H1 (cell line): ENCODE data around the gene NEDD4L. TPM values are rescaled to one million over a fixed set of nuclear protein-coding genes. Genes with fewer than 3 reads are reported as not detected.

Source experiments
- BACH1 ChIP-seq: IDR thresholded peaks from 2 replicates; pipeline ENCODE4 v1.6.1; 2012; ENCODE audit warnings: low read length, improper control_type of control experiment
- EGR1 ChIP-seq: IDR thresholded peaks from 2 replicates; pipeline ENCODE4 v1.6.1; 2011; ENCODE audit warnings: low read depth, low read length, borderline replicate concordance
- NRF1 ChIP-seq: IDR thresholded peaks from 2 replicates; pipeline ENCODE4 v1.6.1; 2011; ENCODE audit warnings: mild to moderate bottlenecking, low read depth, low read length, improper control_type of control experiment
- RAD21 ChIP-seq, 2 experiments: IDR thresholded peaks in 1 of 2; conservative IDR thresholded peaks in 1 of 2; 2 replicates each; pipeline ENCODE4 v1.6.1; 2011; ENCODE audit warnings: low read depth in 2 of 2, low read length in 2 of 2, improper control_type of control experiment in 1 of 2, inconsistent platforms in 1 of 2, mild to moderate bottlenecking in 1 of 2, moderate library complexity in 1 of 2
- TAF1 ChIP-seq: IDR thresholded peaks from 2 replicates; pipeline ENCODE4 v1.6.1; 2011; ENCODE audit warnings: mild to moderate bottlenecking, low read depth, low read length
- TBP ChIP-seq: IDR thresholded peaks from 2 replicates; pipeline ENCODE4 v1.6.1; 2011; ENCODE audit warnings: low read depth, low read length, improper control_type of control experiment
- polyA plus RNA-seq, 7 experiments: library from polyadenylated mRNA; depleted of rRNA in 3 of 7; stranded (reverse) in 5 of 7; unstranded in 2 of 7; fragments of >200 nt in 5 of 7; fragments of 200-250 nt in 2 of 7; gene quantifications; 1 replicate in 5 of 7; 2 replicates in 1 of 7; 4 replicates in 1 of 7; pipeline versions ENCODE4 v1.2.1 to v1.2.3, GENCODE V29; 2011 to 2013; ENCODE audit warnings: missing spikeins in 2 of 7, mixed read lengths in 2 of 7
- total RNA-seq: library from RNA; stranded (reverse); fragmentation: NEBNext Ultra II Directional; extraction: Animal tissue kit (Norgen Biotek cat#: 25700); gene quantifications from 2 replicates; pipeline ENCODE4 v1.2.1, GENCODE V29; 2021

Gene NEDD4L
- total and polyA plus RNA-seq, 2 of the 8 experiments (the other 6 are each of a cell fraction or from before 2014, with no cell fraction given) = 37.3 to 69.8 TPM

- TF ChIP-seq BACH1 (no peak), EGR1 (no peak), RAD21 (IDR thresholded peaks at IDR 0.05 in 1 of 2, conservative IDR thresholded peaks at IDR 0.05 in 1 of 2; ENCODE audit: low read depth in 2 of 2, low read length in 2 of 2) (no peak), TBP (no peak), NRF1 (no peak), TAF1 (no peak)
These were observed 211.8 kb downstream of the NEDD4L start (continued) for GRCh38 chr18:58255701-58256311.
